Lower lobe of right lung (tissue), 2 donors: ENCODE results near the gene SLC45A1. TPM values are rescaled to one million over a fixed set of nuclear protein-coding genes. Genes with fewer than 3 reads are reported as not detected.

Experiments
- ATAC-seq, 2 donors: fragments of 200-7000 bp; cut with Tn5 transposase; one replicate each; pipeline ENCODE4 v1.9.1; 2020 to 2022; ENCODE audit warnings: mild to moderate bottlenecking in 2 of 2, moderate library complexity in 2 of 2
- DNase-seq: peaks from one replicate; pipeline ENCODE4 v3.0.0-alpha.2; 2020
- H3K27ac ChIP-seq: fragments of 200-600 bp; one replicate; pipeline ENCODE4 v1.8.0; 2022
- H3K27me3 ChIP-seq: fragments of 200-600 bp; one replicate; pipeline ENCODE4 v1.8.0; 2022; ENCODE audit warnings: low read depth
- H3K36me3 ChIP-seq: fragments of 200-600 bp; one replicate; pipeline ENCODE4 v1.8.0; 2022; ENCODE audit warnings: mild to moderate bottlenecking
- H3K4me1 ChIP-seq: fragments of 200-600 bp; one replicate; pipeline ENCODE4 v1.8.0; 2022
- H3K4me3 ChIP-seq: fragments of 200-600 bp; one replicate; pipeline ENCODE4 v1.8.0; 2022; ENCODE audit warnings: mild to moderate bottlenecking
- H3K9me3 ChIP-seq: fragments of 200-600 bp; one replicate; pipeline ENCODE4 v1.8.0; 2022
- intact Hi-C: fragments of 100-400 bp; cut with DNase I; formaldehyde crosslinking; loops from one replicate; pipeline ENCODE4 v1.11.0; 2022
- total RNA-seq: library from RNA; stranded (reverse); fragmentation: NEBNext Ultra II Directional; extraction: Animal tissue kit (Norgen Biotek cat#: 25700); gene quantifications from one replicate; pipeline ENCODE4 v1.2.1, GENCODE V29; 2021
- TF ChIP-seq, protein P1 (sequence below): fragments of 200-600 bp; IDR thresholded peaks from one replicate; pipeline ENCODE4 v1.8.0; 2022; ENCODE audit warnings: antibody characterized with exemption, mild to moderate bottlenecking
- donor health status: DM: no; HTN: yes; CAD: no; lungs with severe emphysema.

SLC45A1 gene
- total RNA-seq, 1 donor from 2014 or later: 0.92 TPM

GRCh38 chr1:8312235-8313218 lies 5.4 kb upstream of the SLC45A1 start:
- Histone ChIP-seq H3K4me1 (peaks cover 33% of the 10 kb centered on the region), H3K9me3 (no peaks in the 10 kb centered on the region), H3K27ac (no peak overlapping the region), H3K4me3 (no peak overlapping the region), H3K27me3 (peaks cover 1% of the 10 kb centered on the region), H3K36me3 (no peaks in the 10 kb centered on the region)
- TF ChIP-seq, protein P1, sequence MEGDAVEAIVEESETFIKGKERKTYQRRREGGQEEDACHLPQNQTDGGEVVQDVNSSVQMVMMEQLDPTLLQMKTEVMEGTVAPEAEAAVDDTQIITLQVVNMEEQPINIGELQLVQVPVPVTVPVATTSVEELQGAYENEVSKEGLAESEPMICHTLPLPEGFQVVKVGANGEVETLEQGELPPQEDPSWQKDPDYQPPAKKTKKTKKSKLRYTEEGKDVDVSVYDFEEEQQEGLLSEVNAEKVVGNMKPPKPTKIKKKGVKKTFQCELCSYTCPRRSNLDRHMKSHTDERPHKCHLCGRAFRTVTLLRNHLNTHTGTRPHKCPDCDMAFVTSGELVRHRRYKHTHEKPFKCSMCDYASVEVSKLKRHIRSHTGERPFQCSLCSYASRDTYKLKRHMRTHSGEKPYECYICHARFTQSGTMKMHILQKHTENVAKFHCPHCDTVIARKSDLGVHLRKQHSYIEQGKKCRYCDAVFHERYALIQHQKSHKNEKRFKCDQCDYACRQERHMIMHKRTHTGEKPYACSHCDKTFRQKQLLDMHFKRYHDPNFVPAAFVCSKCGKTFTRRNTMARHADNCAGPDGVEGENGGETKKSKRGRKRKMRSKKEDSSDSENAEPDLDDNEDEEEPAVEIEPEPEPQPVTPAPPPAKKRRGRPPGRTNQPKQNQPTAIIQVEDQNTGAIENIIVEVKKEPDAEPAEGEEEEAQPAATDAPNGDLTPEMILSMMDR: no peak
- ATAC-seq (peak; percentile 40 to 58), DNase-seq (no peak)
- intact Hi-C loops: no loop called here

DNA sequence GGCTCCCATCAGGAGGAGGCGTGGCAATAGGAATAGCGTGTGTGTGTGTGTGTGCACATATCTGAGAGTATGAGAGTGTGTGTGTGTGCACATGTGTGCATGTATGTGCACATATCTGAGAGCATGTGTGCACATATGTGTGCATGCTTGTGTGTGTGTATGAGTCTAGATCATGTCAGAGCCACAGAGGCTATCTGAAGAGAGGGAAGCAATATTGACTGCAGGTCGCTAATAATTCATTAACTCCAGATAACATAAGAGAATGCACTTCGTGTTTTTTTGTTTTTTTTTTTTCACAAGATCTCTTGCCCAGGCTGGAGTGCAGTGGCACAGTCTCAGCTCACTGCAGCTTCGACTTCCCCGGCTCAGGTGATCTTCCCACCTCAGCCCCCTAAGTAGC lies 4.7 kb upstream of the SLC45A1 start:
- peaks cover 7% of the 10 kb centered on the region for H3K27me3 ChIP-seq
- no peak for ATAC-seq
- no peak overlapping the region for H3K4me3 ChIP-seq
- TF ChIP-seq, protein P1: no peak
- no peak overlapping the region for H3K27ac ChIP-seq
- DNase-seq: no peak
- no peaks in the 10 kb centered on the region for H3K9me3 ChIP-seq
- intact Hi-C loops: no loop called here
- peaks cover 37% of the 10 kb centered on the region for H3K4me1 ChIP-seq
- H3K36me3 ChIP-seq: no peaks in the 10 kb centered on the region

- Histone ChIP-seq H3K27me3 (peaks cover 9% of the 10 kb centered on the region), H3K36me3 (no peaks in the 10 kb centered on the region), H3K4me1 (peaks cover 42% of the 10 kb centered on the region), H3K4me3 (no peak overlapping the region), H3K9me3 (no peaks in the 10 kb centered on the region), H3K27ac (no peak overlapping the region)
- TF ChIP-seq, protein P1: peak; percentile 89
- intact Hi-C loops: no loop called here
- DNase-seq: peak; percentile 75
- peak; percentile 88 to 89 for ATAC-seq
Measured at GRCh38 chr1:8314346-8315280, 3.3 kb upstream of the SLC45A1 start.

- TF ChIP-seq, protein P1: no peak
- Histone ChIP-seq H3K36me3 (no peaks in the 10 kb centered on the region), H3K27me3 (peaks cover 9% of the 10 kb centered on the region), H3K27ac (no peak overlapping the region), H3K4me3 (no peak overlapping the region), H3K9me3 (no peaks in the 10 kb centered on the region), H3K4me1 (peaks cover 42% of the 10 kb centered on the region)
- DNase-seq (no peak), ATAC-seq (no peak)
- intact Hi-C loops: no loop called here
Measured at GRCh38 chr1:8315573-8316475, 2.1 kb upstream of the SLC45A1 start.
